Fibroblast of lung (primary cell): ENCODE results near the gene COMT. TPM values are rescaled to one million over a fixed set of nuclear protein-coding genes. Genes with fewer than 3 reads are reported as not detected.

Experiments used
- DNase-seq, 2 donors: peaks; one replicate each; pipeline versions ENCODE4 v3.0.0 to v3.0.0-alpha.2; 2010; ENCODE audit warnings: low read depth in 2 of 2
- H2AFZ ChIP-seq: 2 replicates; pipeline ENCODE4 v1.5.1; 2012; ENCODE audit warnings: low read length, control low read depth, inconsistent platforms
- H3K27ac ChIP-seq: 2 replicates; pipeline ENCODE4 v1.5.1; 2011; ENCODE audit warnings: low read length, control low read depth; ENCODE audit not compliant: insufficient read depth
- H3K27me3 ChIP-seq: 2 replicates; pipeline ENCODE4 v1.5.1; 2011; ENCODE audit warnings: mild to moderate bottlenecking, low read length; ENCODE audit not compliant: control insufficient read depth, insufficient read depth
- H3K36me3 ChIP-seq: 2 replicates; pipeline ENCODE4 v1.5.1; 2011; ENCODE audit warnings: low read length; ENCODE audit not compliant: control insufficient read depth, insufficient read depth
- H3K4me1 ChIP-seq: 2 replicates; pipeline ENCODE4 v1.5.1; 2011; ENCODE audit warnings: low read length; ENCODE audit not compliant: control insufficient read depth, insufficient read depth; ENCODE audit errors: extremely low read depth
- H3K4me2 ChIP-seq: 2 replicates; pipeline ENCODE4 v1.5.1; 2011; ENCODE audit warnings: low read length, control low read depth; ENCODE audit not compliant: insufficient read depth; ENCODE audit errors: extremely low read depth
- H3K4me3 ChIP-seq, 4 experiments: fragments of 200-600 bp in 1 of 4; sonication (generic) in 1 of 4; replicated peaks in 1 of 4; 2 replicates each; pipeline ENCODE4 v1.5.1; 2011 to 2016; ENCODE audit warnings: low read length in 4 of 4, low read depth in 3 of 4, mild to moderate bottlenecking in 3 of 4, control low read depth in 2 of 4, inconsistent platforms in 1 of 4, mixed read lengths in 1 of 4; ENCODE audit not compliant: insufficient read depth in 1 of 4; ENCODE audit errors: control extremely low read depth in 1 of 4
- H3K79me2 ChIP-seq: 2 replicates; pipeline ENCODE4 v1.5.1; 2012; ENCODE audit warnings: mild to moderate bottlenecking, low read length, inconsistent platforms; ENCODE audit not compliant: control insufficient read depth, insufficient read depth
- H3K9ac ChIP-seq: 2 replicates; pipeline ENCODE4 v1.5.1; 2011; ENCODE audit warnings: mild to moderate bottlenecking, low read length, control low read depth; ENCODE audit not compliant: insufficient read depth
- H3K9me3 ChIP-seq: 2 replicates; pipeline ENCODE4 v1.5.1; 2012; ENCODE audit warnings: low read depth, low read length; ENCODE audit not compliant: control insufficient read depth, insufficient read depth
- H4K20me1 ChIP-seq: 2 replicates; pipeline ENCODE4 v1.5.1; 2011; ENCODE audit warnings: low read length; ENCODE audit not compliant: control insufficient read depth, insufficient read depth; ENCODE audit errors: extremely low read depth
- CTCF ChIP-seq, 2 donors: IDR thresholded peaks in 1 of 2; conservative IDR thresholded peaks in 1 of 2; 1 replicate in 1 of 2; 2 replicates in 1 of 2; pipeline ENCODE4 v1.5.1; 2011 to 2012; ENCODE audit warnings: low read length in 2 of 2, control low read depth in 1 of 2, inconsistent platforms in 1 of 2, low read depth in 1 of 2, mild to moderate bottlenecking in 1 of 2
- EZH2 ChIP-seq: IDR thresholded peaks from 2 replicates; pipeline ENCODE4 v1.5.1; 2012; ENCODE audit warnings: low read length, control low read depth, mild to moderate bottlenecking; ENCODE audit errors: missing control alignments
- polyA plus RNA-seq, 2 donors: library from polyadenylated mRNA; depleted of rRNA in 1 of 2; stranded (reverse) in 1 of 2; unstranded in 1 of 2; fragments of >200 nt; gene quantifications; 2 replicates each; pipeline ENCODE4 v1.2.1, GENCODE V29; 2011 to 2012; ENCODE audit warnings: missing spikeins in 1 of 2
- total RNA-seq: library from RNA; depleted of rRNA; stranded (reverse); fragments of >200 nt; gene quantifications from 2 replicates; pipeline ENCODE4 v1.2.1, GENCODE V29; 2014

The COMT gene
- total and polyA plus RNA-seq, 2 donors (not counting 1 experiment from before 2014, with no cell fraction given) = 208 to 305 TPM

- Histone ChIP-seq H3K9me3 (no peaks in the 10 kb centered on the region), H3K36me3 (peaks cover 3% of the 10 kb centered on the region), H3K4me1 (no peaks in the 10 kb centered on the region), H3K4me3 (no peak overlapping the region), H3K4me2 (no peak overlapping the region), H3K9ac (no peak overlapping the region), H3K27me3 (no peaks in the 10 kb centered on the region), H2AFZ (no peak overlapping the region), H3K79me2 (no peaks in the 10 kb centered on the region), H4K20me1 (no peaks in the 10 kb centered on the region), H3K27ac (no peak overlapping the region)
- no peak for DNase-seq
- TF ChIP-seq CTCF (conservative IDR thresholded peaks at IDR 0.05 in 1 of 2, IDR thresholded peaks at IDR 0.05 in 1 of 2; ENCODE audit: low read depth in 1 of 2, low read length in 2 of 2) = no peak
- TF ChIP-seq EZH2 = no peak
Measured at GRCh38 chr22:19897726-19898125, 43.8 kb upstream of the COMT start.

DNA sequence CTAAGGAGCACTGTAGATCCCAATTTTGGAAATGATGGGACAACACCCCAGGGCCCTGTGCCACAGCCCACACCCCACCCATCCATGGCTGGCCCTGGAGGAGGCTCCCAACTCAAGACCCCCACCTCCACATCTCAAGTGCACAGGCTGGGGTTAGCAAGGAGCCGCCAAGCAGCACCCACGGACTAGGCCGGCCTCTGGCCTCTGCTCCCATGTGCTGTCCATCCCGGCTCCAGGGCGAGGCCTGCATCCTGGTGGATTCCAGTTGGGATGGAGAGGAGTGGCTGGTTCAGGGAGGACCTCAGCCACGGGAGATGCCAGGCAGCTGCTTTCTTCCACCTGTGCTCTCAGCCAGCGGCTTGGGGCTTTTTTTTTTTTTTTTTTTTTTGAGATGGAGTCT is 43.4 kb upstream of the COMT start:
- DNase-seq = no peak
- H3K9me3 ChIP-seq = no peaks in the 10 kb centered on the region
- peaks cover 3% of the 10 kb centered on the region for H3K36me3 ChIP-seq
- no peaks in the 10 kb centered on the region for H3K79me2 ChIP-seq
- H3K4me1 ChIP-seq = no peaks in the 10 kb centered on the region
- no peak overlapping the region for H3K4me3 ChIP-seq
- H2AFZ ChIP-seq = no peak overlapping the region
- no peaks in the 10 kb centered on the region for H4K20me1 ChIP-seq
- no peak overlapping the region for H3K4me2 ChIP-seq
- no peak overlapping the region for H3K9ac ChIP-seq
- no peaks in the 10 kb centered on the region for H3K27me3 ChIP-seq
- H3K27ac ChIP-seq = no peak overlapping the region
- TF ChIP-seq EZH2 = no peak
- TF ChIP-seq CTCF (conservative IDR thresholded peaks at IDR 0.05 in 1 of 2, IDR thresholded peaks at IDR 0.05 in 1 of 2; ENCODE audit: low read depth in 1 of 2, low read length in 2 of 2) = no peak

GRCh38 chr22:19898831-19899567 is 42.6 kb upstream of the COMT start:
- H3K4me2 ChIP-seq = no peak overlapping the region
- H3K79me2 ChIP-seq = no peaks in the 10 kb centered on the region
- no peaks in the 10 kb centered on the region for H4K20me1 ChIP-seq
- no peak overlapping the region for H2AFZ ChIP-seq
- TF ChIP-seq EZH2 (no peak), CTCF (conservative IDR thresholded peaks at IDR 0.05 in 1 of 2, IDR thresholded peaks at IDR 0.05 in 1 of 2; ENCODE audit: low read depth in 1 of 2, low read length in 2 of 2) (no peak)
- DNase-seq = no peak
- no peak overlapping the region for H3K9ac ChIP-seq
- H3K36me3 ChIP-seq = peaks cover 2% of the 10 kb centered on the region
- H3K4me1 ChIP-seq = no peaks in the 10 kb centered on the region
- H3K9me3 ChIP-seq = no peaks in the 10 kb centered on the region
- no peak overlapping the region for H3K4me3 ChIP-seq
- H3K27ac ChIP-seq = no peak overlapping the region
- H3K27me3 ChIP-seq = no peaks in the 10 kb centered on the region
